HG02763 (cell line): Measurements from ENCODE around the gene TSPAN11.

Experiments
- ATAC-seq: cut with Tn5 transposase; IDR thresholded peaks from one replicate; pipeline ENCODE4 v1.9.1; 2021; ENCODE audit warnings: mild to moderate bottlenecking, moderate library complexity; ENCODE audit not compliant: unreplicated experiment

Gene TSPAN11

DNA sequence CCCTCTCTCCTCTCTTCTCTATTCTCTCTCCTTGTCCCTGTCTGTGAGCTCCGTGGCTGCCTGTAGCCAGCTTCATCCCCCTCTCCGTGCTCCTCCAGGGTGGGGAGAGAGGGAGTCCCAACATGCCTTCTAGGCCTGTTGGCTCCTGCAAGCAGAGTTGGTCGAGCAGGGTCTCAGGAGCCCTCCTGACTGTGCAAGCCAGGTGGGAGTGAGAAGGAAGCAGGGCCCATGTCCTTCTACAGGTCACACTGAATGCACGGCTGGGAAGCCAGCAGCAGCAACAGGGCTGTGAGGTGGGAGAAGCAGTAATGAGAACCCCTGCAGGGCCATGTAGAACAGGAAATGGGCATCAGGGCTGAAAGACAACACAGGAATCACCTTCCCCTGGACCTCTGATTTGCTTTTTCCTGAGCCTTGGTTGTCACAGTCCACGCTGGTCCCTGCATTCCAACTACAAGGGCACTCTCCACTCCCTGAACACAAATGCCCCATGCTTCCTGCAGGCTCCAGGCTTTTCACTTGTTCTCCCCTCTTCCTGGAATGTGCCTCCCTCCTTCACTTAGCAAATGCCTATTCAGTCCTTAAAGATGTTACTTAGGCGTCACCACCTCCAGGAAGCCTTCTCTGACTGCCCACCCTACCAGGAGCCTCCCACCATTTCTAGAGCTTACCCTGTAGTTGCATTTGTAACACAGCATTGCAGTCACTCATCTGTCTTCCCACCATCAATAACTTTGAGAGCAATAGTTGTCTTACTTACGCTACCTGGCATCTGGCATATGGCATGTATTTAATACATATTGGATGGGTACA is 51.2 kb downstream of the TSPAN11 start:
- no peak for ATAC-seq

- ATAC-seq = no peak
Observed at GRCh38 chr12:30978639-30979038, 52.1 kb downstream of the TSPAN11 start.

- no peak for ATAC-seq
Observed at GRCh38 chr12:30979371-30980259, 53.1 kb downstream of the TSPAN11 start.

GRCh38 chr12:30980955-30981662 is 54.6 kb downstream of the TSPAN11 start:
- ATAC-seq = no peak

DNA sequence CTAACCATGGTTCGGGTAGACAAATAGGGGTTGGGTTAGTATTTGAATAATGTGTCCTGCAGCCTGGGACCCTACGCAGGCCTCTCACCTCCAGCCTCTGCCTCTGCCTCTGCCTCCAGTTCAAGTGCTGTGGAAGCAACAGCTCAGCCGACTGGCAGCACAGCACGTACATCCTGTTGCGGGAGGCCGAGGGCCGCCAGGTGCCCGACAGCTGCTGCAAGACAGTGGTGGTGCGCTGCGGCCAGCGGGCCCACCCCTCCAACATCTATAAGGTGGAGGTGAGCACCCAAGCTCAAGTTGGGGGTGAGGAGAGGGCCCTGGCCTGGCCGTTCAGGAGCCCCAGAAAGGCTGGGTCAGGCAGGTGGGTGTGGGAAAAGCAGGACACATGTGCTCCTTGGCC is 55.9 kb downstream of the TSPAN11 start:
- no peak for ATAC-seq

DNA sequence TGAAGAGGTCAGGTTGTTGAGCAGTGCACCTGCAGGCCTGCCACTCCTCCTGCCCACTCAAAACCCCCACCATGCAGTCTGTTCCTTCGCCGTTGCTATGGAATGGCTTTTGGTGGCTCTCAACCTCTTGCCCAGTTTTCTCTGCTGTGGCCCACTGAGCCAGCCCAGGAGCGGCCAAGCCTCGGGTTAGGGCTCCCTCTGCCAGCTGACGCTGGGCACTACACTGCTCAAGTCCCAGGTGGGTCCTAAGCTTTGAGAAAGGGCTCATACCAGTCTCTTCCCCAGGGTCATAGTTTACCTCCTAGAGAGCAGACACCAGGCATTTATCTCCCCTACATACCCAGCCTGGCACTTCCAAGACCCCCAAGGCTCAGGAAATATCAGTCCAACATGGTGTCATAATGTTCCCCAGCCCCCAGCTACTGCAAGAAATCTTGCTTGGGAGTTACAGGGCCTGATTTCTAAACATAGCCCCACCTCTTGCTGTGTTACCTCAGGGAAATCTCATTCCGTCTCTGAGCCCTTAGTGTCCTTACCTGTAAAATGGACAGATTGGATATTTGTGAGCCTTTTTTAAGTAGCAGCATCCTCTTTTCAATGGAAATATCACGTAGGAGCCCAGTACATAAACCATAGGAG is 59.4 kb downstream of the TSPAN11 start:
- no peak for ATAC-seq

DNA sequence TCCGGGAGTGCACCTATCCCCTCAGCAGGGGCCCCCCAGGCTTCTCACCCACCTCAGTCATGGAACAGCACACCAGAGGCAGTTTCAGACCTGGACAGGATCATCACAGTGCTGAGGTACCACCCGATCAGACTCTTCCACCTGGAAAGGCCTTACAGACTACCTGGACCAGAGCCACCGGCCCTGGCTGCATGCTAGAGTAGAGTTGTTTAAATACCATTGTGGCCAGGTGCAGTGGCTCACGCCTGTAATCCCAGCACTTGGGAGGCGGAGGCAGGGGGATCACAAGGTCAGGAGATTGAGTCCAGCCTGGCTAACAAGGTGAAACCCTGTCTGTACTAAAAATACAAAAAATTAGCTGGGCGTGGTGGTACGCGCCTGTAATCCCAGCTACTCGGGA is 61.5 kb downstream of the TSPAN11 start:
- no peak for ATAC-seq

DNA sequence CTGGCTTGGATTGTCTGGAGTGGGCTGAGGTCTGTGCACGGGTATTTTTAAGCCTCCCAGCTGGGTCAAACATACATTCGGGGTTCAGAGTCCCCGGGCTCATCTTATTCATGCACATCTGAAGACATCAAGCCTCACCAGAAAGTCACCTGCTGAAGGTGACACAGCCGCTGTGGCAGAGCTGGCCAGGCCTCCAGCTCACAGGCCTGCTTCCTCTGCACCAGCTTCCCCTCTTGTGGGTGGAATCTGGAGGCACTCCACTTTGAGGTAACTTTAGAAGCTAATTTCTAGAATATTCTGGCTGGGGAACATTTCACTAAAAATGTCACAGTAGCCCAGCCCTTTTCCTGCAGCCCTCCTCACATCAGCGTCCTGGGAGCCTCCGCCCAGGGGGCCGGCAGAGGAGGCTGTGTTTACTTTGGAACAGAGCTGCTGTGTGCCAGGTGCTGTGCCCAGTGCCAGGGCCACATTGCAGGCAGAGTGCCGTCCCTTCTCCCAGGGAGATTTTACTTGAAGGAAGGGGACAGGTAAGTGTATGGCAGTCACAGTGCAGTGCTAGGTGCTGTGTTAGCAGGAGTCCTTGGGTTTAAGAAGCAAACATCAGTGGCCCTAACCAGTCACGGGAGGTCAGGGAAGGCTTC is 62.2 kb downstream of the TSPAN11 start:
- ATAC-seq = no peak

DNA sequence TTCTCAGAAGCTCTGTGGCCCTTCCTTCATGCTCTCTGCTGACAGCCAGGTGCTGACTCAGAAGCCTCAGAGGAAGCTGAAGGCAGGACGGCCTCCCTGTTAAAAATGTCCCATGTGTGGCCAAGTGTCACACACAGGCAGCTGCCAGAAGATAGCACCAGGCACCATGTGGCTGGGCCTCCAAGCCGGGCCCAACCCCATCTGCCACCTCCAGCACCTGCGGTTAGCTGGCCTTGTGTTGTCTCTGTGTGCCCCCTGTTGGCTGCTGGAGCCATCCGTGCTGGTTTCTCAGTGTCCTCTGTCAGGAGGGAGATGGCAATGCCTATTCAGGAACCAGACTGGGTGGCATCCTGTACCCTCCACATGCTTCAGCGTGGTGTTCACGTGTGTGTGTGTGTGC is 63.2 kb downstream of the TSPAN11 start:
- ATAC-seq = no peak

DNA sequence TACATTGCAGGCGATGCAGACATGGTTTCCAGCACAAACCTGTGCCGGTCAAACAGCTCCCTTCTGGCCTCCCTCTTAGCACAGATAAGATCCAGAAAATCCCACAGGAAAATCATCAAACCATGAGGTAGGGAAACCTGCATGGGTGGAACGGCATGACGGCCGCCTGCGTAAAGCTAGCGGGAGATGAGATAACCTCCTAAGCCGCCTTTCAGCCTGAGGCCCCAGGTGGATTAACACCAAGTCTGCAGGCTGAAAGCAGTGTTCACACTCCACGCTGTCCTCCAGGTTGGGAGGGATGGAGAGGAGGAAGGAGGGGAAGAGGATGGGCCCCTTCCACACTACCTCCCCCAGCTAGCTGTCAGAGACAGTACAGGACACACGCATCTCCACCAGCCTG is 63.8 kb downstream of the TSPAN11 start:
- no peak for ATAC-seq

GRCh38 chr12:30990776-30991175 is 64.2 kb downstream of the TSPAN11 start:
- ATAC-seq = no peak

GRCh38 chr12:30991466-30991865 is 64.9 kb downstream of the TSPAN11 start:
- no peak for ATAC-seq

GRCh38 chr12:30992381-30992780 is 65.8 kb downstream of the TSPAN11 start:
- ATAC-seq = no peak

DNA sequence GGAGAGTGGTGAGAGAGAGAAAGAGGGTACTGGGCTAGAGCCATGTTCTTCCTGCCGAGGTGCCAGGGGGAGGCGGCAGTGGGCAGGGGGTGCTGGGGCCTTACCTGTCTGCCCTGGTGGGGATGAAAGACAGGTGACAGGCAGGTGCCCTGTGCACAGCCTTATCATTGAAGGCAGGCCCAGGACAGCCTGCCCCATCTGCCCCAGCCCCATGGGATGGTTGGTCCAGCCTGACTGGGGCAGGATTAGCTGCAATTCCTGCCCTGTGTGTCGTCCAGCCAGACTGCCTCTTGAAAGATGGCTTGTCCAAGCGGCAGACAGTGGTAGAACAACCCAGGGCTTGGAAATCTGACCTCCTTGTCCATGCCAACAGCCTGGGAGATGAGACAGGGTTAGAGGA is 67.2 kb downstream of the TSPAN11 start:
- no peak for ATAC-seq

GRCh38 chr12:30994274-30994673 is 67.7 kb downstream of the TSPAN11 start:
- no peak for ATAC-seq

DNA sequence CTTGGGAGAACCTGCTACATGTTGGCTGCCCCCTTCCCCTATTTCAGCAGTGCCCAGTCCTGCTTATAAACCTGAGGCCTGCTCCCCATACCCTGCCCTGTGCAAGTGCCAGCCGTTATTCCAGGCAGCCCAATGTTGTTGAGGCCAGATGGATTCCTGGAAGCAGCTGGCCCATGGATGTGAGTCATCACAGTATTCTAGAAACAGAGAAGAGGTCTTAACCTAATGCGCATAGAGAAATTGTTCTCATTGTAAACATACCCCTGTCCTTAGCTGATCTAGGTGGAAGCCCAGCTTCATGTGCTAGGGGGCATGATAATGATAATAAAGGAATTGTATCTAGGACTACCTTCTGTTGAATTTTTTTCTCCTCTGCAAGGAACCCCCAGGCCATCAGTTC is 69.7 kb downstream of the TSPAN11 start:
- ATAC-seq = no peak

DNA sequence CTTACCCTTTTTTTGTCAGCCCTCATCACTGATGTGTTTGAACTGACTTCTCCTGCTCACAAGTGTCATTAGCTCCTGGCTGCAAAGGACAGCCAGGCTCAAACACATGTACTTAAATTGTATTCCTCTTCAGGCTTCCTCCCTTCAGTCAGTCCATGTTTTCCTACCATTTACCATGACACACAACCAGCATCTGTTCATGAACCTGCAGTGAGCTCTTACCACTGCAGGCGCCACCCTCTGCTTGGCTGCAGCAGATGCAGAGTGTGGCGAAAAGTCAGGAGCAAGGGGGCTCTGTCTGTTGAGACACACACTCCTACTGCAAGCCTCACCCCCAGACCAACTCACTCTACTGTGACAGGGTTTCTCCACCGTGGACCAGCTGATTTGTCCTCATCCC is 70.2 kb downstream of the TSPAN11 start:
- ATAC-seq = no peak

GRCh38 chr12:30997685-30998440 is 71.3 kb downstream of the TSPAN11 start:
- no peak for ATAC-seq

- ATAC-seq = no peak
Observed at GRCh38 chr12:30999011-30999410, 72.5 kb downstream of the TSPAN11 start.

DNA sequence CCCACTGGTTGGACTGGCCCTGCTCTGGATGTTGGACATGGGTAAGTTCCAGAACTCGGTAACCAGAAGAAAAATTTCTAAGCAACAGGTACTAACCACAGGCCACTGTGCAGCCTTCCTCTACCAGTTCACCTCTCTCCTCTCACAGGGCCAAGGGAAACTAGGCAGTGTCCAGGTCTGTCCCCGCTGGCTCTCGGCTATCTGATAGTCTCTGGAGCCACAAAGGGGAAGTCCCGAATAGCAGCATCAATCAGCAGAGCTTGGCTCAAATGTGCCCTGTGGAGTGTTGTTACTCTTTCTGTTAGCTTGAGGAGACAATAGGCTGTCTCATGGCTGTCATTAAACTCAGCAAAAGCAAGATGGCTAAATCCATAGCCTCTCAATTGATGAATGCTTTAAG is 73.2 kb downstream of the TSPAN11 start:
- no peak for ATAC-seq
